ENCODE results near the gene SERPINC1. TPM values are rescaled to one million over a fixed set of nuclear protein-coding genes. Genes with fewer than 3 reads are reported as not detected.
"Not testable (repeated sequence)": the region's sequence is repeated elsewhere in the genome, so short reads cannot be mapped to it uniquely, and the experiment has no call there.

SERPINC1 gene
- total RNA-seq, 1 donor from 2014 or later, result 0.22 TPM

GRCh38 chr1:173946380-173946921 lies 29.3 kb upstream of the SERPINC1 start:
- TF ChIP-seq CTCF (IDR thresholded peaks at IDR 0.05; ENCODE audit: unreplicated experiment), result no peak
- no peak for DNase-seq (ENCODE audit: low spot score in 2 of 2, unreplicated experiment in 2 of 2)
- Mint-ChIP-seq H3K27me3 (ENCODE audit: low read depth) (no peaks in the 10 kb centered on the region), H3K9me3 (no peaks in the 10 kb centered on the region), H3K4me3 (no peak overlapping the region), H3K36me3 (peaks cover 39% of the 10 kb centered on the region), H3K27ac (no peak overlapping the region), H3K4me1 (no peaks in the 10 kb centered on the region)

GRCh38 chr1:173937062-173937461 lies 19.9 kb upstream of the SERPINC1 start:
- H3K27ac Mint-ChIP-seq, result no peak overlapping the region
- H3K36me3 Mint-ChIP-seq, result peaks cover 23% of the 10 kb centered on the region
- no peak overlapping the region for H3K4me3 Mint-ChIP-seq
- H3K27me3 Mint-ChIP-seq (ENCODE audit: low read depth), result no peaks in the 10 kb centered on the region
- no peaks in the 10 kb centered on the region for H3K9me3 Mint-ChIP-seq
- TF ChIP-seq CTCF (IDR thresholded peaks at IDR 0.05; ENCODE audit: unreplicated experiment), result no peak
- no peaks in the 10 kb centered on the region for H3K4me1 Mint-ChIP-seq
- DNase-seq (ENCODE audit: low spot score in 2 of 2, unreplicated experiment in 2 of 2), result no peak

GRCh38 chr1:173934440-173934839 lies 17.3 kb upstream of the SERPINC1 start:
- no peaks in the 10 kb centered on the region for H3K27me3 Mint-ChIP-seq (ENCODE audit: low read depth)
- no peak overlapping the region for H3K27ac Mint-ChIP-seq
- no peaks in the 10 kb centered on the region for H3K4me1 Mint-ChIP-seq
- H3K36me3 Mint-ChIP-seq, result peaks cover 21% of the 10 kb centered on the region
- no peak for TF ChIP-seq CTCF (IDR thresholded peaks at IDR 0.05; ENCODE audit: unreplicated experiment)
- H3K4me3 Mint-ChIP-seq, result no peak overlapping the region
- peaks cover 3% of the 10 kb centered on the region for H3K9me3 Mint-ChIP-seq
- DNase-seq (ENCODE audit: low spot score in 2 of 2, unreplicated experiment in 2 of 2), result no peak

- H3K4me1 Mint-ChIP-seq; H3K27ac Mint-ChIP-seq; DNase-seq (ENCODE audit: low spot score in 2 of 2, unreplicated experiment in 2 of 2); H3K27me3 Mint-ChIP-seq (ENCODE audit: low read depth); H3K4me3 Mint-ChIP-seq; H3K9me3 Mint-ChIP-seq: not testable (repeated sequence)
- H3K36me3 Mint-ChIP-seq, result peaks cover 15% of the 10 kb centered on the region
These were observed 13.4 kb upstream of the SERPINC1 start for GRCh38 chr1:173930541-173930940.

GRCh38 chr1:173925306-173926242 lies 8.4 kb upstream of the SERPINC1 start:
- peaks cover 2% of the 10 kb centered on the region for H3K27me3 Mint-ChIP-seq (ENCODE audit: low read depth)
- DNase-seq (ENCODE audit: low spot score in 2 of 2, unreplicated experiment in 2 of 2), result no peak
- H3K9me3 Mint-ChIP-seq, result peaks cover 7% of the 10 kb centered on the region
- TF ChIP-seq CTCF (IDR thresholded peaks at IDR 0.05; ENCODE audit: unreplicated experiment), result no peak
- no peak overlapping the region for H3K27ac Mint-ChIP-seq
- peaks cover 6% of the 10 kb centered on the region for H3K36me3 Mint-ChIP-seq
- H3K4me3 Mint-ChIP-seq, result no peak overlapping the region
- no peaks in the 10 kb centered on the region for H3K4me1 Mint-ChIP-seq

- Mint-ChIP-seq H3K9me3 (peaks cover 4% of the 10 kb centered on the region), H3K4me3 (no peak overlapping the region), H3K4me1 (no peaks in the 10 kb centered on the region), H3K27me3 (ENCODE audit: low read depth) (peaks cover 2% of the 10 kb centered on the region), H3K36me3 (no peaks in the 10 kb centered on the region), H3K27ac (no peak overlapping the region)
- TF ChIP-seq CTCF (IDR thresholded peaks at IDR 0.05; ENCODE audit: unreplicated experiment), result no peak
- DNase-seq (ENCODE audit: low spot score in 2 of 2, unreplicated experiment in 2 of 2), result no peak
These were observed 3.7 kb upstream of the SERPINC1 start for GRCh38 chr1:173920861-173921260.

All from mesothelial cell of epicardium (in vitro differentiated cells).